Natural killer cell treated with Interleukin-12 subunit alpha and Interleukin-12 subunit beta and Interleukin-15 and Interleukin-18, amount 100 ng/mL, for 72 hours (primary cell): ENCODE data around the gene APC2. TPM values are rescaled to one million over a fixed set of nuclear protein-coding genes. Genes with fewer than 3 reads are reported as not detected.
"Not testable (repeated sequence)": the region's sequence is repeated elsewhere in the genome, so short reads cannot be mapped to it uniquely, and the experiment has no call there.

ENCODE experiments used
- ATAC-seq, 2 donors: fragments of 150-1000 bp; cut with Tn5 transposase in 1 of 2; sonication (Bioruptor Pico), chemical (Tn5 transposase) in 1 of 2; 2 replicates each; pipeline ENCODE4 v1.10.0; 2021
- DNase-seq: peaks from one replicate; pipeline ENCODE4 v3.0.0; 2022; ENCODE audit warnings: low spot score
- H3K27ac Mint-ChIP-seq, 2 donors: 1 replicate in 1 of 2; 2 replicates in 1 of 2; pipeline ENCODE4 v1.8.0; 2022; ENCODE audit warnings: mixed read lengths in 2 of 2, mild to moderate bottlenecking in 1 of 2, moderate library complexity in 1 of 2
- H3K27me3 Mint-ChIP-seq, 2 donors: 1 replicate in 1 of 2; 2 replicates in 1 of 2; pipeline ENCODE4 v1.8.0; 2022; ENCODE audit warnings: mixed read lengths in 2 of 2
- H3K36me3 Mint-ChIP-seq: one replicate; pipeline ENCODE4 v1.8.0; 2022; ENCODE audit warnings: mixed read lengths
- H3K4me1 Mint-ChIP-seq, 2 donors: 1 replicate in 1 of 2; 2 replicates in 1 of 2; pipeline ENCODE4 v1.8.0; 2022; ENCODE audit warnings: low read depth in 2 of 2, mixed read lengths in 2 of 2, mild to moderate bottlenecking in 1 of 2
- H3K4me3 Mint-ChIP-seq: one replicate; pipeline ENCODE4 v1.8.0; 2022; ENCODE audit warnings: mixed read lengths
- H3K9me3 Mint-ChIP-seq: 2 replicates; pipeline ENCODE4 v1.8.0; 2022; ENCODE audit warnings: mixed read lengths
- total RNA-seq, 2 donors: library from RNA; stranded (reverse); gene quantifications; one replicate each; pipeline ENCODE4 v1.2.3, GENCODE V29; 2022

The APC2 gene
- total RNA-seq, 2 donors from 2014 or later: 0.05 to 0.17 TPM

- DNase-seq, H3K9me3 Mint-ChIP-seq, ATAC-seq, H3K36me3 Mint-ChIP-seq, H3K27me3 Mint-ChIP-seq: not testable (repeated sequence)
- H3K4me3 Mint-ChIP-seq: peak overlapping the region; percentile 91
- H3K4me1 Mint-ChIP-seq: peaks cover 10 to 25% of the 10 kb centered on the region in 2 donors
- H3K27ac Mint-ChIP-seq: peak overlapping the region; percentile 95 to 98
Measured at GRCh38 chr19:1439525-1440417, 10.2 kb upstream of the APC2 start.

- DNase-seq (no peak), ATAC-seq (no peak)
- peaks cover 13 to 28% of the 10 kb centered on the region in 2 donors for H3K4me1 Mint-ChIP-seq
- H3K27me3 Mint-ChIP-seq: no peaks in the 10 kb centered on the region
- H3K36me3 Mint-ChIP-seq: no peaks in the 10 kb centered on the region
- H3K27ac Mint-ChIP-seq: peak overlapping the region; percentile 53 to 98
- H3K4me3 Mint-ChIP-seq: peak overlapping the region; percentile 91
- no peaks in the 10 kb centered on the region for H3K9me3 Mint-ChIP-seq
Measured at GRCh38 chr19:1440418-1440801, 9.5 kb upstream of the APC2 start.

GRCh38 chr19:1441022-1441426, 8.9 kb upstream of the APC2 start:
- DNase-seq (no peak), ATAC-seq (no peak)
- Mint-ChIP-seq H3K4me1 (peaks cover 13 to 28% of the 10 kb centered on the region in 2 donors), H3K36me3 (no peaks in the 10 kb centered on the region), H3K4me3 (peak overlapping the region; percentile 91), H3K27me3 (no peaks in the 10 kb centered on the region), H3K27ac (peak overlapping the region; percentile 53 to 98), H3K9me3 (no peaks in the 10 kb centered on the region)

- H3K4me3 Mint-ChIP-seq: peak overlapping the region; percentile 10
Measured at GRCh38 chr19:1441677-1442438, 8.1 kb upstream of the APC2 start.

GRCh38 chr19:1445185-1445931, 4.6 kb upstream of the APC2 start:
- no peaks in the 10 kb centered on the region for H3K36me3 Mint-ChIP-seq
- H3K4me1 Mint-ChIP-seq: peaks cover 13 to 22% of the 10 kb centered on the region in 2 donors
- DNase-seq (peak; percentile 89), ATAC-seq (peak; percentile 94)
- peak overlapping the region; percentile 43 to 66 for H3K27ac Mint-ChIP-seq
- peaks cover 16 to 20% of the 10 kb centered on the region in 2 donors for H3K27me3 Mint-ChIP-seq
- peak overlapping the region; percentile 76 for H3K4me3 Mint-ChIP-seq
- no peaks in the 10 kb centered on the region for H3K9me3 Mint-ChIP-seq

More at GRCh38 chr19:1441677-1442438, 8.1 kb upstream of the APC2 start:
- Mint-ChIP-seq H3K36me3 (no peaks in the 10 kb centered on the region), H3K27me3 (no peaks in the 10 kb centered on the region), H3K9me3 (no peaks in the 10 kb centered on the region), H3K27ac (peak overlapping the region; percentile 53 to 54), H3K4me1 (peaks cover 13 to 28% of the 10 kb centered on the region in 2 donors)
- DNase-seq (no peak), ATAC-seq (no peak)

- H3K9me3 Mint-ChIP-seq: no peaks in the 10 kb centered on the region
- no peak for ATAC-seq
- no peak for DNase-seq
- H3K27ac Mint-ChIP-seq: no peak overlapping the region
- H3K27me3 Mint-ChIP-seq: peaks cover 22 to 28% of the 10 kb centered on the region in 2 donors
- H3K36me3 Mint-ChIP-seq: no peaks in the 10 kb centered on the region
- no peak overlapping the region for H3K4me3 Mint-ChIP-seq
- H3K4me1 Mint-ChIP-seq: peaks cover 13 to 21% of the 10 kb centered on the region in 2 donors
Measured at GRCh38 chr19:1445932-1446712, 3.8 kb upstream of the APC2 start.

- no peak for ATAC-seq
- no peak for DNase-seq
- no peaks in the 10 kb centered on the region for H3K9me3 Mint-ChIP-seq
- H3K27ac Mint-ChIP-seq: no peak overlapping the region
- H3K27me3 Mint-ChIP-seq: peaks cover 22 to 30% of the 10 kb centered on the region in 2 donors
- peaks cover 10 to 19% of the 10 kb centered on the region in 2 donors for H3K4me1 Mint-ChIP-seq
- no peak overlapping the region for H3K4me3 Mint-ChIP-seq
- H3K36me3 Mint-ChIP-seq: no peaks in the 10 kb centered on the region
Measured at GRCh38 chr19:1446713-1447481, 3.0 kb upstream of the APC2 start.

GRCh38 chr19:1447504-1447903, 2.4 kb upstream of the APC2 start:
- Mint-ChIP-seq H3K4me3 (no peak overlapping the region), H3K36me3 (no peaks in the 10 kb centered on the region), H3K27me3 (peaks cover 24 to 30% of the 10 kb centered on the region in 2 donors), H3K9me3 (no peaks in the 10 kb centered on the region), H3K4me1 (peaks cover 5 to 18% of the 10 kb centered on the region in 2 donors), H3K27ac (no peak overlapping the region)
- DNase-seq (no peak), ATAC-seq (no peak)

- Mint-ChIP-seq H3K27ac (no peak overlapping the region), H3K27me3 (peaks cover 24 to 30% of the 10 kb centered on the region in 2 donors), H3K9me3 (no peaks in the 10 kb centered on the region), H3K36me3 (no peaks in the 10 kb centered on the region), H3K4me3 (no peak overlapping the region), H3K4me1 (peaks cover 5 to 18% of the 10 kb centered on the region in 2 donors)
- no peak for ATAC-seq
- DNase-seq: no peak
Measured at GRCh38 chr19:1447944-1448343, 2.0 kb upstream of the APC2 start.

- Mint-ChIP-seq H3K4me1 (peaks cover 0 to 18% of the 10 kb centered on the region in 2 donors), H3K9me3 (no peaks in the 10 kb centered on the region), H3K27ac (no peak overlapping the region), H3K27me3 (peaks cover 36 to 37% of the 10 kb centered on the region in 2 donors), H3K4me3 (no peak overlapping the region), H3K36me3 (no peaks in the 10 kb centered on the region)
- ATAC-seq (no peak), DNase-seq (no peak)
Measured at GRCh38 chr19:1450735-1451731, 1.1 kb downstream of the APC2 start.

- no peaks in the 10 kb centered on the region for H3K36me3 Mint-ChIP-seq
- peaks cover 0 to 18% of the 10 kb centered on the region in 2 donors for H3K4me1 Mint-ChIP-seq
- H3K9me3 Mint-ChIP-seq: no peaks in the 10 kb centered on the region
- DNase-seq (no peak), ATAC-seq (no peak)
- peaks cover 35 to 37% of the 10 kb centered on the region in 2 donors for H3K27me3 Mint-ChIP-seq
- H3K4me3 Mint-ChIP-seq: no peak overlapping the region
- no peak overlapping the region for H3K27ac Mint-ChIP-seq
Measured at GRCh38 chr19:1451916-1452801, 2.2 kb downstream of the APC2 start.
